HEK293 (cell line): ENCODE measurements around the gene YY1AP1.

Experiments
- HOXA7 ChIP-seq: sonication (generic); formaldehyde crosslinking; IDR thresholded peaks from 2 replicates; pipeline ENCODE4 v1.8.1; 2022; ENCODE audit warnings: missing genetic modification reagents, borderline replicate concordance
- ZBTB17 ChIP-seq: fragments of 450-650 bp; formaldehyde crosslinking; IDR thresholded peaks from 2 replicates; pipeline ENCODE4 v1.5.1; 2016; ENCODE audit warnings: missing biosample characterization, missing genetic modification characterization
- ZBTB26 ChIP-seq: fragments of 450-650 bp; formaldehyde crosslinking; optimal IDR thresholded peaks from 2 replicates; pipeline ENCODE3; 2016; ENCODE audit warnings: missing biosample characterization, mild to moderate bottlenecking, missing genetic modification characterization
- ZNF114 ChIP-seq: fragments of 450-650 bp; formaldehyde crosslinking; IDR thresholded peaks from 2 replicates; pipeline ENCODE4 v1.5.0; 2017; ENCODE audit warnings: missing biosample characterization, missing genetic modification characterization
- ZNF121 ChIP-seq: fragments of 450-650 bp; formaldehyde crosslinking; IDR thresholded peaks from 2 replicates; pipeline ENCODE4 v1.5.1; 2016; ENCODE audit warnings: missing biosample characterization, missing genetic modification characterization
- ZNF146 ChIP-seq: fragments of 450-650 bp; formaldehyde crosslinking; IDR thresholded peaks from 2 replicates; pipeline ENCODE4 v1.5.1; 2016; ENCODE audit warnings: missing biosample characterization, missing genetic modification characterization
- ZNF174 ChIP-seq: fragments of 450-650 bp; formaldehyde crosslinking; IDR thresholded peaks from 2 replicates; pipeline ENCODE4 v1.5.0; 2017; ENCODE audit warnings: missing biosample characterization, mild to moderate bottlenecking, missing genetic modification characterization
- ZNF221 ChIP-seq: fragments of 450-650 bp; formaldehyde crosslinking; IDR thresholded peaks from 2 replicates; pipeline ENCODE4 v1.5.1; 2017; ENCODE audit warnings: missing biosample characterization, missing genetic modification characterization, borderline replicate concordance
- ZNF24 ChIP-seq: fragments of 450-650 bp; formaldehyde crosslinking; IDR thresholded peaks from 2 replicates; pipeline ENCODE4 v1.5.1; 2016; ENCODE audit warnings: missing biosample characterization, missing genetic modification characterization
- ZNF670 ChIP-seq: fragments of 450-650 bp; formaldehyde crosslinking; IDR thresholded peaks from 2 replicates; pipeline ENCODE4 v1.5.1; 2016; ENCODE audit warnings: missing biosample characterization, missing genetic modification characterization, low read depth
- ZNF777 ChIP-seq: fragments of 450-650 bp; formaldehyde crosslinking; IDR thresholded peaks from 2 replicates; pipeline ENCODE4 v1.5.1; 2017; ENCODE audit warnings: missing biosample characterization, missing genetic modification characterization, borderline replicate concordance
- TF ChIP-seq, protein P1 (sequence below): fragments of 450-650 bp; formaldehyde crosslinking; IDR thresholded peaks from 2 replicates; pipeline ENCODE4 v1.5.1; 2017; ENCODE audit warnings: missing biosample characterization, missing genetic modification characterization
- TF ChIP-seq, protein P2 (sequence below): fragments of 450-650 bp; formaldehyde crosslinking; IDR thresholded peaks from 2 replicates; pipeline ENCODE4 v1.5.1; 2016; ENCODE audit warnings: missing biosample characterization, missing genetic modification characterization

GRCh38 chr1:155694167-155694566, 5.6 kb upstream of the YY1AP1 start:
- TF ChIP-seq, protein P1, sequence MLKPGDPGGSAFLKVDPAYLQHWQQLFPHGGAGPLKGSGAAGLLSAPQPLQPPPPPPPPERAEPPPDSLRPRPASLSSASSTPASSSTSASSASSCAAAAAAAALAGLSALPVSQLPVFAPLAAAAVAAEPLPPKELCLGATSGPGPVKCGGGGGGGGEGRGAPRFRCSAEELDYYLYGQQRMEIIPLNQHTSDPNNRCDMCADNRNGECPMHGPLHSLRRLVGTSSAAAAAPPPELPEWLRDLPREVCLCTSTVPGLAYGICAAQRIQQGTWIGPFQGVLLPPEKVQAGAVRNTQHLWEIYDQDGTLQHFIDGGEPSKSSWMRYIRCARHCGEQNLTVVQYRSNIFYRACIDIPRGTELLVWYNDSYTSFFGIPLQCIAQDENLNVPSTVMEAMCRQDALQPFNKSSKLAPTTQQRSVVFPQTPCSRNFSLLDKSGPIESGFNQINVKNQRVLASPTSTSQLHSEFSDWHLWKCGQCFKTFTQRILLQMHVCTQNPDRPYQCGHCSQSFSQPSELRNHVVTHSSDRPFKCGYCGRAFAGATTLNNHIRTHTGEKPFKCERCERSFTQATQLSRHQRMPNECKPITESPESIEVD = no peak
- TF ChIP-seq ZBTB26 (tag by site-specific recombination) = no peak
- TF ChIP-seq ZNF114 (tag by site-specific recombination) = no peak
- TF ChIP-seq, protein P2, sequence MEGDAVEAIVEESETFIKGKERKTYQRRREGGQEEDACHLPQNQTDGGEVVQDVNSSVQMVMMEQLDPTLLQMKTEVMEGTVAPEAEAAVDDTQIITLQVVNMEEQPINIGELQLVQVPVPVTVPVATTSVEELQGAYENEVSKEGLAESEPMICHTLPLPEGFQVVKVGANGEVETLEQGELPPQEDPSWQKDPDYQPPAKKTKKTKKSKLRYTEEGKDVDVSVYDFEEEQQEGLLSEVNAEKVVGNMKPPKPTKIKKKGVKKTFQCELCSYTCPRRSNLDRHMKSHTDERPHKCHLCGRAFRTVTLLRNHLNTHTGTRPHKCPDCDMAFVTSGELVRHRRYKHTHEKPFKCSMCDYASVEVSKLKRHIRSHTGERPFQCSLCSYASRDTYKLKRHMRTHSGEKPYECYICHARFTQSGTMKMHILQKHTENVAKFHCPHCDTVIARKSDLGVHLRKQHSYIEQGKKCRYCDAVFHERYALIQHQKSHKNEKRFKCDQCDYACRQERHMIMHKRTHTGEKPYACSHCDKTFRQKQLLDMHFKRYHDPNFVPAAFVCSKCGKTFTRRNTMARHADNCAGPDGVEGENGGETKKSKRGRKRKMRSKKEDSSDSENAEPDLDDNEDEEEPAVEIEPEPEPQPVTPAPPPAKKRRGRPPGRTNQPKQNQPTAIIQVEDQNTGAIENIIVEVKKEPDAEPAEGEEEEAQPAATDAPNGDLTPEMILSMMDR (tag by site-specific recombination) = no peak
- TF ChIP-seq ZNF777 (tag by site-specific recombination) = no peak
- TF ChIP-seq ZNF146 (tag by site-specific recombination) = no peak
- TF ChIP-seq ZNF670 (tag by site-specific recombination) = no peak
- TF ChIP-seq HOXA7 = no peak
- no peak for TF ChIP-seq ZNF174
- no peak for TF ChIP-seq ZBTB17 (tag by site-specific recombination)
- no peak for TF ChIP-seq ZNF121 (tag by site-specific recombination)
- no peak for TF ChIP-seq ZNF24
- no peak for TF ChIP-seq ZNF221 (tag by site-specific recombination)
